DOHH2 (cell line): ENCODE data around the gene NLRC3.

Experiments
- H3F3A ChIP-seq: fragments of 200-600 bp; sonication (generic), shearing (Covaris generic); 2 replicates; pipeline ENCODE4 v1.6.0; 2016; ENCODE audit warnings: antibody characterized with exemption, mild to moderate bottlenecking; ENCODE audit not compliant: control insufficient read depth, insufficient read depth
- H3K27ac ChIP-seq: fragments of 200-600 bp; sonication (generic); 2 replicates; pipeline ENCODE4 v1.5.1; 2014; ENCODE audit warnings: low read depth, mild to moderate bottlenecking, low read length, moderate library complexity
- H3K27me3 ChIP-seq: fragments of 200-600 bp; sonication (generic); 2 replicates; pipeline ENCODE4 v1.6.1; 2014; ENCODE audit warnings: mild to moderate bottlenecking, low read length, mixed read lengths; ENCODE audit not compliant: control insufficient read depth
- H3K36me3 ChIP-seq: fragments of 200-600 bp; sonication (generic); 2 replicates; pipeline ENCODE4 v1.6.1; 2014; ENCODE audit warnings: mild to moderate bottlenecking, low read length, moderate library complexity, mixed read lengths; ENCODE audit not compliant: control insufficient read depth
- H3K4me1 ChIP-seq: fragments of 200-600 bp; sonication (generic); 2 replicates; pipeline ENCODE4 v1.6.1; 2014; ENCODE audit warnings: mild to moderate bottlenecking, low read length, mixed read lengths; ENCODE audit not compliant: control insufficient read depth
- H3K4me2 ChIP-seq: fragments of 200-600 bp; sonication (generic); 2 replicates; pipeline ENCODE4 v1.6.0; 2014; ENCODE audit warnings: mild to moderate bottlenecking, low read length, moderate library complexity
- H3K4me3 ChIP-seq: fragments of 200-600 bp; sonication (generic); 2 replicates; pipeline ENCODE4 v1.5.1; 2014; ENCODE audit warnings: mild to moderate bottlenecking, low read length, mixed read lengths
- H3K79me2 ChIP-seq: fragments of 200-600 bp; sonication (generic); 2 replicates; pipeline ENCODE4 v1.6.1; 2014; ENCODE audit warnings: mild to moderate bottlenecking, low read length, mixed read lengths; ENCODE audit not compliant: control insufficient read depth
- H3K9me2 ChIP-seq: fragments of 200-600 bp; sonication (generic); replicated peaks from 2 replicates; pipeline ENCODE4 v1.6.1; 2014; ENCODE audit warnings: mild to moderate bottlenecking, low read length, mixed read lengths; ENCODE audit not compliant: control insufficient read depth
- H3K9me3 ChIP-seq: fragments of 200-600 bp; sonication (generic); 2 replicates; pipeline ENCODE4 v1.6.1; 2014; ENCODE audit warnings: antibody characterized with exemption, low read length, mixed read lengths; ENCODE audit not compliant: control insufficient read depth, insufficient read depth
- H4K20me1 ChIP-seq: fragments of 200-600 bp; sonication (generic); 2 replicates; pipeline ENCODE4 v1.6.0; 2014; ENCODE audit warnings: low read depth, mild to moderate bottlenecking, antibody characterized with exemption, low read length, moderate library complexity; ENCODE audit not compliant: control insufficient read depth, insufficient read depth
- CTCF ChIP-seq: fragments of 200-600 bp; sonication (generic); IDR thresholded peaks from one replicate; pipeline ENCODE4 v1.5.1; 2014; ENCODE audit warnings: antibody characterized with exemption, mild to moderate bottlenecking, low read depth, low read length; ENCODE audit not compliant: poor library complexity, severe bottlenecking
- EZH2phosphoT487 ChIP-seq: fragments of 200-600 bp; sonication (generic); IDR thresholded peaks from 2 replicates; pipeline ENCODE4 v1.6.1; 2017; ENCODE audit warnings: borderline replicate concordance, mild to moderate bottlenecking, antibody characterized with exemption, low read length, moderate library complexity, mixed read lengths

Gene NLRC3

GRCh38 chr16:3582276-3583165, 5.3 kb upstream of the NLRC3 start:
- no peak overlapping the region for H3K27ac ChIP-seq
- H3K9me2 ChIP-seq, result no peaks in the 10 kb centered on the region
- peaks cover 24% of the 10 kb centered on the region for H3K79me2 ChIP-seq
- H3K27me3 ChIP-seq, result no peaks in the 10 kb centered on the region
- no peaks in the 10 kb centered on the region for H4K20me1 ChIP-seq
- TF ChIP-seq CTCF (no peak), EZH2phosphoT487 (no peak)
- H3K4me2 ChIP-seq, result no peak overlapping the region
- H3F3A ChIP-seq, result peaks cover 20% of the 10 kb centered on the region
- H3K36me3 ChIP-seq, result peaks cover 61% of the 10 kb centered on the region
- H3K9me3 ChIP-seq, result no peaks in the 10 kb centered on the region
- H3K4me3 ChIP-seq, result no peak overlapping the region
- H3K4me1 ChIP-seq, result peaks cover 68% of the 10 kb centered on the region

GRCh38 chr16:3581392-3581791, 4.2 kb upstream of the NLRC3 start:
- Histone ChIP-seq H3K79me2 (peaks cover 27% of the 10 kb centered on the region), H3K4me3 (no peak overlapping the region), H3K27me3 (no peaks in the 10 kb centered on the region), H3K4me2 (no peak overlapping the region), H3K27ac (peak overlapping the region; percentile 91), H3K4me1 (peaks cover 61% of the 10 kb centered on the region), H3F3A (peaks cover 15% of the 10 kb centered on the region), H4K20me1 (no peaks in the 10 kb centered on the region), H3K9me3 (no peaks in the 10 kb centered on the region), H3K36me3 (peaks cover 59% of the 10 kb centered on the region), H3K9me2 (no peaks in the 10 kb centered on the region)
- TF ChIP-seq CTCF, result no peak
- TF ChIP-seq EZH2phosphoT487, result no peak

GRCh38 chr16:3580686-3581085, 3.5 kb upstream of the NLRC3 start:
- Histone ChIP-seq H3K79me2 (peaks cover 27% of the 10 kb centered on the region), H3K27me3 (no peaks in the 10 kb centered on the region), H3K9me2 (no peaks in the 10 kb centered on the region), H3K27ac (peak overlapping the region; percentile 91), H3F3A (peaks cover 15% of the 10 kb centered on the region), H3K4me2 (peak overlapping the region; percentile 88), H3K4me3 (peak overlapping the region; percentile 49), H3K36me3 (peaks cover 59% of the 10 kb centered on the region), H3K9me3 (no peaks in the 10 kb centered on the region), H4K20me1 (no peaks in the 10 kb centered on the region), H3K4me1 (peaks cover 60% of the 10 kb centered on the region)
- TF ChIP-seq CTCF, result no peak
- no peak for TF ChIP-seq EZH2phosphoT487
